Measurements from ENCODE around the gene RASGRF2.

RASGRF2 gene

GRCh38 chr5:81067406-81067805, 107.2 kb downstream of the RASGRF2 start:
- TF ChIP-seq CTCF (IDR thresholded peaks at IDR 0.05; ENCODE audit: low read depth, low read length, poor library complexity, severe bottlenecking) (no peak), EZH2phosphoT487 (IDR thresholded peaks at IDR 0.05; ENCODE audit: borderline replicate concordance, low read length) (no peak)
- Histone ChIP-seq H3K4me2 (ENCODE audit: low read length) (no peak overlapping the region), H3K79me2 (ENCODE audit: control insufficient read depth, low read length) (no peaks in the 10 kb centered on the region), H3K9me2 (replicated peaks; ENCODE audit: control insufficient read depth, low read length) (no peaks in the 10 kb centered on the region), H3K4me1 (ENCODE audit: control insufficient read depth, low read length) (no peaks in the 10 kb centered on the region), H3K36me3 (ENCODE audit: control insufficient read depth, low read length) (no peaks in the 10 kb centered on the region), H3K27ac (ENCODE audit: low read depth, low read length) (no peak overlapping the region), H3F3A (ENCODE audit: control insufficient read depth, insufficient read depth) (no peaks in the 10 kb centered on the region), H3K4me3 (ENCODE audit: low read length) (no peak overlapping the region), H3K9me3 (ENCODE audit: control insufficient read depth, insufficient read depth, low read length) (no peaks in the 10 kb centered on the region), H4K20me1 (ENCODE audit: control insufficient read depth, insufficient read depth, low read depth, low read length) (no peaks in the 10 kb centered on the region), H3K27me3 (ENCODE audit: control insufficient read depth, low read length) (peaks cover 6% of the 10 kb centered on the region; the same call in 1 of the 2 replicates)

- no peak for TF ChIP-seq CTCF (IDR thresholded peaks at IDR 0.05; ENCODE audit: low read depth, low read length, poor library complexity, severe bottlenecking)
- TF ChIP-seq EZH2phosphoT487 (IDR thresholded peaks at IDR 0.05; ENCODE audit: borderline replicate concordance, low read length): no peak
- H3K9me3 ChIP-seq (ENCODE audit: control insufficient read depth, insufficient read depth, low read length): no peaks in the 10 kb centered on the region
Observed at GRCh38 chr5:81068063-81068462, 107.9 kb downstream of the RASGRF2 start.

GRCh38 chr5:81068635-81069034, 108.5 kb downstream of the RASGRF2 start:
- Histone ChIP-seq H3K79me2 (ENCODE audit: control insufficient read depth, low read length) (no peaks in the 10 kb centered on the region), H3K27ac (ENCODE audit: low read depth, low read length) (no peak overlapping the region), H3K9me3 (ENCODE audit: control insufficient read depth, insufficient read depth, low read length) (no peaks in the 10 kb centered on the region), H3K36me3 (ENCODE audit: control insufficient read depth, low read length) (no peaks in the 10 kb centered on the region), H3K4me1 (ENCODE audit: control insufficient read depth, low read length) (no peaks in the 10 kb centered on the region), H4K20me1 (ENCODE audit: control insufficient read depth, insufficient read depth, low read depth, low read length) (no peaks in the 10 kb centered on the region), H3F3A (ENCODE audit: control insufficient read depth, insufficient read depth) (no peaks in the 10 kb centered on the region), H3K27me3 (ENCODE audit: control insufficient read depth, low read length) (peaks cover 6% of the 10 kb centered on the region; the same call in 1 of the 2 replicates), H3K9me2 (replicated peaks; ENCODE audit: control insufficient read depth, low read length) (no peaks in the 10 kb centered on the region), H3K4me3 (ENCODE audit: low read length) (no peak overlapping the region), H3K4me2 (ENCODE audit: low read length) (no peak overlapping the region)
- TF ChIP-seq CTCF (IDR thresholded peaks at IDR 0.05; ENCODE audit: low read depth, low read length, poor library complexity, severe bottlenecking): no peak
- no peak for TF ChIP-seq EZH2phosphoT487 (IDR thresholded peaks at IDR 0.05; ENCODE audit: borderline replicate concordance, low read length)

More at GRCh38 chr5:81068063-81068462, 107.9 kb downstream of the RASGRF2 start:
- peaks cover 6% of the 10 kb centered on the region; the same call in 1 of the 2 replicates for H3K27me3 ChIP-seq (ENCODE audit: control insufficient read depth, low read length)
- no peaks in the 10 kb centered on the region for H3F3A ChIP-seq (ENCODE audit: control insufficient read depth, insufficient read depth)
- H4K20me1 ChIP-seq (ENCODE audit: control insufficient read depth, insufficient read depth, low read depth, low read length): no peaks in the 10 kb centered on the region
- no peak overlapping the region for H3K4me3 ChIP-seq (ENCODE audit: low read length)
- H3K4me1 ChIP-seq (ENCODE audit: control insufficient read depth, low read length): no peaks in the 10 kb centered on the region
- H3K36me3 ChIP-seq (ENCODE audit: control insufficient read depth, low read length): no peaks in the 10 kb centered on the region
- no peak overlapping the region for H3K27ac ChIP-seq (ENCODE audit: low read depth, low read length)
- no peak overlapping the region for H3K4me2 ChIP-seq (ENCODE audit: low read length)
- H3K79me2 ChIP-seq (ENCODE audit: control insufficient read depth, low read length): no peaks in the 10 kb centered on the region
- H3K9me2 ChIP-seq (replicated peaks; ENCODE audit: control insufficient read depth, low read length): no peaks in the 10 kb centered on the region
